Fibroblast of skin of abdomen (primary cell): ENCODE results near the gene KIF6.
"Not testable (repeated sequence)": the region's sequence is repeated elsewhere in the genome, so short reads cannot be mapped to it uniquely, and the experiment has no call there.

Experiments used
- DNase-seq: peaks from one replicate; pipeline ENCODE4 v3.0.0-alpha.2; 2013

The KIF6 gene

GRCh38 chr6:39714802-39715201 is 10.4 kb downstream of the KIF6 start:
- no peak for DNase-seq

GRCh38 chr6:39707962-39708683 is 17.1 kb downstream of the KIF6 start:
- DNase-seq = peak; percentile 53

GRCh38 chr6:39706819-39707335 is 18.3 kb downstream of the KIF6 start:
- DNase-seq = no peak

- no peak for DNase-seq
Observed at GRCh38 chr6:39702265-39702664, 22.9 kb downstream of the KIF6 start.

- DNase-seq = no peak
Observed at GRCh38 chr6:39700362-39700761, 24.8 kb downstream of the KIF6 start.

- no peak for DNase-seq
Observed at GRCh38 chr6:39698789-39699188, 26.4 kb downstream of the KIF6 start.

DNA sequence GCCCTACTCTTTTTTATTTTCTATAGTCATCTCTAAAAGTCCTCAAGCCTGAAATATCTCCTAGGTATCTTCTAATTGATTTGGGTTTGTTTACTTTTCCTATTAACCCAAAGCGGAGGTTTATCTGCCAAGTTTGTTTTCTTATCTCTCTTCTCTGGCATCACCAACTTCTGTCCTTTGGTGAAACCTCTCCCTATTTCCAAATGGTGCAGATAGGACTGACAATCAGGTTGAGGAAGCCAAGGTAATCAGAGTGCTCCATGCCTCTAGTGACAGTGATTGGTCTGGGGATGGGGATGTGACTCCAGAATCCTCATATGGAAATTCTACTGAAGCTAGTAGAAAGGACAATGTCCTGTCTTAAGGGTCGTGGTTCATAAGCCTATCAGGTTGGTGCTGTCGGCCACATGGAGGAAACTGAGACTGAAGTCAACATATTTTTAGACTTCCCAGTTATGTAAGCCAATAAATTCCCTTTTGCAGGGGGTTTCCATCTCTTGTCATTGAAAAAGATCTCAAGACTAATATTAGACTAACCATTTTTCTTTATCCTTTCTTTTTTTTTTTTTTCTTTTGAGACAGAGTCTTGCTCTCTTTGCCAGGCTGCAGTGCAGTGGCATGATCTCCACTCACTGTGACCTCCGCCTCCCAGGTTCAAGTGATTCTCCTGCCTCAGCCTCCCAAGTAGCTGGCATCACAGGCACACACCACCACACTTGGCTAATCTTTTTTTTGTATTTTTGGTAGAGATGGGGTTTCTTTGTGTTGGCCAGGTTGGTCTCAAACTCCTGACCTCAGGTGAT is 28.0 kb downstream of the KIF6 start:
- no peak for DNase-seq

GRCh38 chr6:39695447-39695846 is 29.8 kb downstream of the KIF6 start:
- DNase-seq = no peak

DNA sequence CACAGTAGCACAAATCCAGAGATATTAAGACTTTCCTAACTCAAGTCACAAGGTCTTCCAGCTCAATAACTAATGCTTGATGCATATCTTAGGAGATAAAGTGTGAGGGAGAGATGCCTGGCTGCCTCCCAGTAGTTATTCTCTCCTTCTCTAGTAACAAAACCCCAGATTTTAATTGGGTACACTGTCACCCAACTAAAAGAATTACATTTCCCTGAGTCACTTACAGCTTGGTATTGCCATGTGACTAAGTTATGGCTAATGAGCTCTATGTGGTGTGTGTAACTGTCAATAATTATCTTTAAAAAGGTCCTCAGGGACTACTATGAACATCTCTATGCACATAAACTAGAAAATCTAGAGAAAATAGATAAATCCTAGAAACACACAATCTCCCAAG is 32.0 kb downstream of the KIF6 start:
- DNase-seq = no peak

DNA sequence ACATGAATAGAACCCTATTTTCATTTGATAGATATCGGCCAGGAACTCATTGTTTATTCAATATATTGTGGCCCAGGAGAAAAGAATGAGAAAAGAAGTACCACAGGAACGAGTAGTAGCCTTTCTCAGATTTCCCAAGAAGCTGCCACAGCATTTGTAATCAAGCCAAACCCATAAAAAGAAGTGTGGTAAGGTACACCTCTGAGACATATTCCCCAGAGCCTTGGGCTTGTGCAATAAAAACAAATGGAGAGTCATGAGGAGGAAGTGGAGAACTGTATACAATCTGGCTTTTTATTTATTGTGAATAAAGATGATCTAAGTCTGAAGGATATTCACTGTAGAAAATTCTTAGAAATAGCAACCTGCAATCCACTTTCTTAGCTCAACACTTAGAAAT is 36.7 kb downstream of the KIF6 start:
- DNase-seq = peak; percentile 89

DNA sequence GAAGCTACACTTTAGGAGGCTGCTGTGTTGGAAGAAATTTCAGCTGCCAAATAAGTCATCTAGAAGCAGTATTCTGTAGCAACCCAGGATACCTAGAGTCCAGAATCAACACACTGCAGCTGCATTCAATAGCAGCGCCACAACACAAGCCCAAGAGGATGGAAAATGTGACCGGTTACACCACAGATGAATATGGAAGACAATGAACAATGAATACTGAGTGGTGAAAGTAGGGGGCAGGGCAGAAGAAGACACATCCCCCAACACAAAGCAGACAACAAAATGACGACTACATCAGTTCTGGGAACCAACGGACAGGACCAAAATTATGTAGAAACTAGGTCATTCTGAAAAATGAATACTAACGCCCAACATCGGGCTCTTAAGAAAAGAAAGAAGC is 38.2 kb downstream of the KIF6 start:
- no peak for DNase-seq

- DNase-seq = no peak
Observed at GRCh38 chr6:39685938-39686337, 39.3 kb downstream of the KIF6 start.

DNA sequence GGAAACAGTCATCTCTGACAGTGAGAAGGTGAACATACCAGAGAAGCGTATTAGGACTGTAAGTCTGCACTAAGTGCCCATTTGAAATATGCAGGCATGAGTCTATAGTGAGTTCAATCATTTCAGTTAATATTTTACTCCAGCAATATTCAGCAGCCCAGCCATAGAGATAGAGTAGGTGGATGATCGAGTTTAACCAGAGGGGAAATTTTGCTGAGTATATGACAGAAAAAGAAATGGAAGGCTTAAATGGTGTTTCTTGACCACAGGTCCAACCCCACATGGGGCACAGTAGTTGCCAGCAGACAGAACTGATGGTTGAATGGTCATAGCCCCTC is 39.8 kb downstream of the KIF6 start:
- DNase-seq = no peak

DNA sequence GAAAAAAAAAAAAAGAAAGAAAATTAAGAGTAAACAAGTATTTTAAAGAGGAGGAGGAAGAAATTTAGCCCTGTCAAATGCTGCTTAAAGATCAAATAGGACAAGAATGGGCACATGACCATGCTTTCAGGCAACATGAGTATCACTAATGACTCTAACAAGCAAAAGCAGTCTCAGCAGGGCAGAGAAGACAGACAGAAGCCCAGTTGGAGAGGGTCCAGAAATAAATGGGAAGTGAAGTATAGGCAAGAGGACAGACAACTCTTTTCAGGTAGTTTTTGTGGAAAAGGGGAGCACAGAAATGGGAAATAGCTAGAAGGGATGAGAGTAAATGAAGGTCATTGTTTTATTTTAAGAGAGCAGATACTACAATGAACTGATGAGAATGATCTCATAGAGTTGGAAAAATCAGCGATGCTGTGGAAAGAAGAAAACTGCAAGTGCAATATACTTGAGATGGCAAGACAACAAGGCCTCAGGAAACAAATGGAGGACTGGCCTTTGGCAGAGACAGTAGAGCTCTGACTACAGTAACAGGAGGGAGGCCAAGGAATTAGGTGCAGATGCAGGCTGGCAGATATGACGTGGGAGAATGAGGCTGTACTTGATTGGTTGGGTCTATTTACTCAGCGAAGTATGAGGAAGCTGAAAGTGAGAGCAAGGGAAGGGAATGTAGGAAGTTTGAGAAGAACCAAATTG is 40.3 kb downstream of the KIF6 start:
- peak; percentile 55 for DNase-seq

GRCh38 chr6:39681674-39682121 is 43.5 kb downstream of the KIF6 start:
- peak; percentile 76 for DNase-seq

GRCh38 chr6:39678914-39679313 is 46.3 kb downstream of the KIF6 start:
- DNase-seq = no peak

- not testable (repeated sequence) for DNase-seq
Observed at GRCh38 chr6:39677318-39677717, 47.9 kb downstream of the KIF6 start.

DNA sequence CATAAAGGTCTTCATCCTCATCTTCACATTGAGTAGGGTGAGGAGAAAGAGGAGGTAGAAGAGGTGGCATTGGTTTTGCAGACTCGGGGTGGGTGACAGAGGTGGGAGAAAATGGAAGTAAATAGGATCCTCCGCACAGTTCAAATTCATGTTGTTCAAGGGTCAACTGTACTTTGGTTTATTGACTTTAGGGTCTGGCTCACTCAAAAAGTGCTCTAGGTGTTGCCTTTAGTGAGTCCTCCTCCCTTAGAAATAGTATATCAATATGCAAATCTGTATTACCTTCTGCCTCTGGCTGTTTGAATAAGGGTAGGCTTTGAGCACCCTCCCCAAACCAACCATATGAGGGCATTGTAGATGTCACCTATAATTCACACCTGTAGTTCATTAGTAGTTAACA is 54.7 kb downstream of the KIF6 start:
- no peak for DNase-seq

DNA sequence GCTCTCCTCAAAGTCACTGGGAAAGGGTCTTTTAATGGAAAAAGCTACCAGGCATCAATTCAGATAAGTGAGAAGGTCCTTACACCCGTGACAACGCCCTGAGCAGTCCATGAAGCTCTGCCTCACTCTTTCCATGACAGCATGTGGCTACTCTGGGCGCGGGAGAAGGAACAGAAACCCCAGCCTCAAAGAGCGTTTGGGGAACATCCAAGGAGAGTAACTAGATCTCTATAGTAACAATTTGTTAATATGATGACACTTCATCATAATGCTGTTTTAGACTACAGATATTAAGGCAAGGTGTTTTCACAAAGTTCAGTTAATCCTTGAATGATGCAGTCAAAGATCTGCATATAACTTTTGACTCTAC is 55.2 kb downstream of the KIF6 start:
- no peak for DNase-seq

DNA sequence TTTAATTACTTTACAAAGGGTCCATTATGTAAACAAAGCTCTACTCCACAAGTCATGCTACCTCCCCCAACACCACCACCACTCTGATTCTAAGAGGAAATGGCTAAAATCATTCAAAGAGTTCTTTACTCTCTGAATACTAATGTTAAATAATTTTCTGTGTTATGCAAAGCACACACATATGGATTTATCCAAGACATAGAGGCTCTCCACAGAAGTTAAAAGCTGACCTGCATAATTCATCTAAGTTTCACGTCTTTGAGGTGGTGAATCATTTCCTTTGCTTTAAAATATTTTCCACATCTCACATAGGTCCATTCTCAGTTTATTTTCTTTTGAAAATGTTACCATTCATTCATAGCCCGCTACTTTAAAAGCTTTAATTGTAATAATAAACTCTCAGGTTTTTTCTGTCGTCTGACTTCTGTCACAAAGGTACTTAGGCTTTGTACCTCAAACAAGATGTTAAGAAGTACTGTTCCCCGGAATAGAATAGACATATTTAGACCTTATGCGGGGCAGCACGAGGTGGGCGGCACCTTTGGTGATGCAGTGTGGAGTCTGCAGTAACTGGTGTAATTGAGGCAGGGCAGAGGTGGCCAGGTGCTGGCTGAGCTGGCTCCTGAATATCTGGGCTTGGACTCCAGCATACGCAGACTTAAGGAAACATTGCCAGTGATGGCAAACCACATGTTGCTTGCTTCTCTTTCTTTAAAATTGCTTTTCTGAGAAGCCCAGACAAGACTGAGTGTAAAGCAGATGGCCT is 55.8 kb downstream of the KIF6 start:
- peak; percentile 79 for DNase-seq

DNA sequence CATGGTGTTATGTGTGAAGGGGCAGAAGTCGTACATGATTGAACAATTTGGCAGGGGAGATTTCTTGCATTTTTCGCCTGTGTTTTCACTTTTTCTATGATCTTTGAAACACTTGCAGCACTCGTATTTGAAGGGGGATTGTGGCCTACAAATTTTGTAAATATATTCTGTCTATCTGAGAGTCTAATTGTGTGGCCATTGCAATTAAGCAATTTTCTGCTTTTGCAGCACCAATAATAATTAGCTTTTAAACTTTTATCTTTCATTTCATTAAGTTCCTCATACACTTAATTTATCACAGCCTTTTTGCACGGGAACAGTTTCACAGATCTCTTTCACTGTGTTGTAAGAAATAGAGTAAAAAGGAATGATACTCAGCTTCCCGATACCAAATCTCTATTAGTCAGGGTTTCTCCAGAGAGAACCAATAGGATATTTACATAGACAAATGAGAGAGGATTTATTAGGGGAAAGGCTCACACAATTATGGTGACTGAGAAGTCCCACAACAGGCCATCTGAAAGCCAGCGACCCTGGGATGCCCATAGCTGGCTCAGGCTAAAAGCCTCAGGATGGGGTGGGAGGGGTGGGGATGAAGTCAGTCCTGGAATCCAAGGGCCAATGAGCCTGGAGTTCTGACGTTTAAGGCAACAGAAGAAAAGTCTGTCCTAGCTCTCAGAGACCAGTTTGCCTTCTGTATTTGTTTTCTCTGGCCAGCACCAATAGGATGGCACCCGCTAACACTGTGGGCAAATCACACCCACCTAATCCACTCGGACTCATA is 58.3 kb downstream of the KIF6 start:
- no peak for DNase-seq

DNA sequence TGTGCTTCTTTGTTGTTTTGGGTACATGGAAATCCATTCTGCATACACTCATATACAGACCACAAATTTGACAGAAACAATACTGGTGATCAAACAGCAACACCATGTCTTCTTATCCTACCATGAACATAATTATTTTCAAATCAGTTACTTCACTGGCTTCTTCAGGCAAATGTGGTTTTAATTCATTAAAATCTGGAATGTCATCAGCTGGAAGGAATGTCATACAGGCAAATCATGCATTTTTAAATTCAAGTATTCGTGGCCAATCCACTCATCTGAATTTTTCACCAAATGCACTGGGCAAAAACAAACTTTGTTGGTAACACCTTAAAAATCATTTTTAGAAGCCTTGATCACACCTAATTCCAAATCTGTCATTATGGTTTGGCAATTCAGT is 59.3 kb downstream of the KIF6 start:
- DNase-seq = peak; percentile 66
